PC-9 (cell line): ENCODE data around the gene PTCD1. TPM values are rescaled to one million over a fixed set of nuclear protein-coding genes. Genes with fewer than 3 reads are reported as not detected.

Experiments
- BruUV-seq: library from RNA; stranded (reverse); fragments of 400-500 nt; replicated peaks from 2 replicates; lab custom pipeline; 2021; lab: Mats Ljungman, UMichigan
- CTCF ChIA-PET: fragments of 300-600 bp; sonication (Branson Sonifier 250); formaldehyde crosslinking; loops from one replicate; lab custom pipeline; 2022; ENCODE audit warnings: antibody characterized with exemption; lab: Charles Lee
- POLR2A ChIA-PET: fragments of 300-600 bp; sonication (Branson Sonifier 250); formaldehyde crosslinking; loops from one replicate; lab custom pipeline; 2022; ENCODE audit warnings: antibody characterized with exemption; ENCODE audit not compliant: unreplicated experiment; lab: Charles Lee
- DNase-seq, 2 experiments: peaks; one replicate each; pipeline versions ENCODE4 v3.0.0 to v3.0.0-alpha.2; 2015 to 2022; ENCODE audit warnings: mixed read lengths in 1 of 2
- H2AFZ ChIP-seq: fragments of 200-600 bp; sonication (generic); 2 replicates; pipeline ENCODE4 v1.8.1; 2017; ENCODE audit warnings: antibody characterized with exemption
- H3F3A ChIP-seq: fragments of 200-600 bp; sonication (generic); 2 replicates; pipeline ENCODE4 v1.8.1; 2017; ENCODE audit warnings: antibody characterized with exemption, mild to moderate bottlenecking, low read depth; ENCODE audit not compliant: insufficient read depth
- H3K27ac ChIP-seq: fragments of 200-600 bp; sonication (generic); 2 replicates; pipeline ENCODE4 v1.6.1; 2016; ENCODE audit warnings: mixed run types
- H3K27me3 ChIP-seq: fragments of 200-600 bp; sonication (generic); 2 replicates; pipeline ENCODE4 v1.6.1; 2016; ENCODE audit warnings: low read depth, mixed run types; ENCODE audit not compliant: insufficient read depth
- H3K36me3 ChIP-seq: fragments of 200-600 bp; sonication (generic); 2 replicates; pipeline ENCODE4 v1.6.1; 2016; ENCODE audit warnings: low read depth, mixed run types
- H3K4me1 ChIP-seq: fragments of 200-600 bp; sonication (generic); replicated peaks from 2 replicates; pipeline ENCODE4 v1.6.1; 2016; ENCODE audit warnings: mixed run types; ENCODE audit not compliant: insufficient read depth
- H3K4me2 ChIP-seq: fragments of 200-600 bp; sonication (generic); 2 replicates; pipeline ENCODE4 v1.6.1; 2017; ENCODE audit warnings: mixed run types
- H3K4me3 ChIP-seq: fragments of 200-600 bp; sonication (generic); 2 replicates; pipeline ENCODE4 v1.6.1; 2016; ENCODE audit warnings: mixed run types
- H3K79me2 ChIP-seq: fragments of 200-600 bp; sonication (generic); 2 replicates; pipeline ENCODE4 v1.6.1; 2017; ENCODE audit warnings: low read depth, mixed run types
- H3K9me2 ChIP-seq: fragments of 200-600 bp; sonication (generic); 2 replicates; pipeline ENCODE4 v1.8.1; 2017; ENCODE audit warnings: mild to moderate bottlenecking; ENCODE audit not compliant: insufficient read depth
- H3K9me3 ChIP-seq: fragments of 200-600 bp; sonication (generic); 2 replicates; pipeline ENCODE4 v1.8.1; 2016; ENCODE audit warnings: low read depth; ENCODE audit not compliant: insufficient read depth
- H4K20me1 ChIP-seq: fragments of 200-600 bp; sonication (generic); 2 replicates; pipeline ENCODE4 v1.8.1; 2017; ENCODE audit not compliant: insufficient read depth
- EZH2 ChIP-seq: fragments of 200-600 bp; sonication (generic); IDR thresholded peaks from 2 replicates; pipeline ENCODE4 v1.8.0; 2017; ENCODE audit warnings: antibody characterized with exemption, low read depth
- intact Hi-C: fragments of 100-400 bp; cut with micrococcal nuclease; formaldehyde crosslinking; loops from one replicate; pipeline ENCODE4 v1.10.0; 2022; ENCODE audit not compliant: unreplicated experiment
- total RNA-seq: library from RNA; stranded (reverse); gene quantifications from 2 replicates; pipeline ENCODE4 v1.2.3, GENCODE V29; 2021
- TF ChIP-seq, protein P1 (sequence below): fragments of 200-600 bp; sonication (generic); conservative IDR thresholded peaks from 2 replicates; pipeline ENCODE4 v1.6.1; 2017; ENCODE audit warnings: mixed run types, antibody characterized with exemption, mild to moderate bottlenecking, moderate library complexity

The PTCD1 gene
- total RNA-seq, 1 experiment from 2014 or later: 8.0 TPM

DNA sequence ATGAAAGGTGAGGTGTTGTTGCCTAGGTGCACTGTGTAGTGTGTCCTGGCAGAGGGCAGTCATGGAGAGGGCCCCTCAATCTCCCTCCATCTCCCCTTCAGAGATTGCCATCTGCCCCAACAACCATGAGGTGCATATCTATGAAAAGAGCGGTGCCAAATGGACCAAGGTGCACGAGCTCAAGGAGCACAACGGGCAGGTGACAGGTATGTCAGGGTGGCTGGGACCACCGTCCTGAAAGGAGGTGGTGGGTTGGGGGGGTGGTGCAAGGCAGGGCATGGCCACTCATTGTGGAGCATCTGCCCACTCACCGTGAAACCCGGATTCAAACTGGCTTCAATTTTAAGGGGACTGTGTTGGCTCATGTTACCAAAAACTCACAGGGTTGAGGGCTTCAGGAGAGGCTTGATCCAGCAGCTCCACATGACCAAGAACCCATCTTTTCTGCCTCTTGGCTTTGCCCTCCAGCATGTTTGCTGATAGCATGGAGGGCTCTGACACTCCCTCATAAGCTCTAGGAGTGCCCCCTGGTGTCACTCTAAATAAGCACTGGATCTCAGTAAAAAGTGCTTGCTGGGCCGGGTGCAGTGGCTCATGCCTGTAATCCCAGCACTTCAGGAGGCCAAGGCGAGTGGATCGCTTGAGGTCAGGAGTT is 51.9 kb downstream of the PTCD1 start:
- intact Hi-C loops: loop anchor here (1.0 kb wide), 1 partner anchor 21 kb away; no protein-coding TSS in a partner anchor

DNA sequence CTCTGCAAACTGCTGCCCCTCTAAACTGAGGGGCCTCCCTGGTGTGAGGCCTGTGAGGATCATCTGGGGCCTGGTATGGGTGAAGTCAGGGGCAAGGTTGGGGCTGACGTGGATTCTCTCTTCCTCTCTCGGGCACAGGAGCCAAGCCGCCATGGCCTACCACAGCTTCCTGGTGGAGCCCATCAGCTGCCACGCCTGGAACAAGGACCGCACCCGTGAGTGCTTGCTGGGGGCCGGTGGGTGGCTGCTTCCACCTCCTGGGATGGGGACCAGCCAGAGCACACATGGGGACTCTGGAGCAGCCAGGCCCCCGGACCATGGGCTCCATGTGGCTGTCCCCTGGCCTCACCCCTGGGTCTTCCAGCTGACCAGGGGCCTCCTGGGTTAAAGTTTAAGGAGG is 53.0 kb downstream of the PTCD1 start:
- Histone ChIP-seq H3K4me2 (no peak overlapping the region), H3F3A (no peaks in the 10 kb centered on the region; the same call in 1 of the 2 replicates), H3K9me2 (no peaks in the 10 kb centered on the region), H2AFZ (no peak overlapping the region), H3K4me3 (no peak overlapping the region), H3K27me3 (no peaks in the 10 kb centered on the region), H3K9me3 (no peaks in the 10 kb centered on the region), H4K20me1 (peaks cover 14% of the 10 kb centered on the region), H3K4me1 (no peaks in the 10 kb centered on the region), H3K36me3 (no peaks in the 10 kb centered on the region; the same call in 1 of the 2 replicates), H3K79me2 (peaks cover 13% of the 10 kb centered on the region; the same call in 1 of the 2 replicates), H3K27ac (no peak overlapping the region)
- CTCF ChIA-PET: no interaction called here
- TF ChIP-seq EZH2: no peak
- TF ChIP-seq, protein P1, sequence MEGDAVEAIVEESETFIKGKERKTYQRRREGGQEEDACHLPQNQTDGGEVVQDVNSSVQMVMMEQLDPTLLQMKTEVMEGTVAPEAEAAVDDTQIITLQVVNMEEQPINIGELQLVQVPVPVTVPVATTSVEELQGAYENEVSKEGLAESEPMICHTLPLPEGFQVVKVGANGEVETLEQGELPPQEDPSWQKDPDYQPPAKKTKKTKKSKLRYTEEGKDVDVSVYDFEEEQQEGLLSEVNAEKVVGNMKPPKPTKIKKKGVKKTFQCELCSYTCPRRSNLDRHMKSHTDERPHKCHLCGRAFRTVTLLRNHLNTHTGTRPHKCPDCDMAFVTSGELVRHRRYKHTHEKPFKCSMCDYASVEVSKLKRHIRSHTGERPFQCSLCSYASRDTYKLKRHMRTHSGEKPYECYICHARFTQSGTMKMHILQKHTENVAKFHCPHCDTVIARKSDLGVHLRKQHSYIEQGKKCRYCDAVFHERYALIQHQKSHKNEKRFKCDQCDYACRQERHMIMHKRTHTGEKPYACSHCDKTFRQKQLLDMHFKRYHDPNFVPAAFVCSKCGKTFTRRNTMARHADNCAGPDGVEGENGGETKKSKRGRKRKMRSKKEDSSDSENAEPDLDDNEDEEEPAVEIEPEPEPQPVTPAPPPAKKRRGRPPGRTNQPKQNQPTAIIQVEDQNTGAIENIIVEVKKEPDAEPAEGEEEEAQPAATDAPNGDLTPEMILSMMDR: no peak
- intact Hi-C loops: no loop called here
- no TSS peak for BruUV-seq
- POLR2A ChIA-PET: interaction anchor here (0.6 to 0.7 kb wide), 2 partner anchors 437 to 500 kb away, joined by 3 to 4 read pairs; no protein-coding TSS in a partner anchor
- no peak for DNase-seq

More for the DNA sequence above, 51.9 kb downstream of the PTCD1 start:
- H4K20me1 ChIP-seq: peaks cover 14% of the 10 kb centered on the region
- 0 out of 2 replicates have a peak, but pooled peaks cover 4% of the 10 kb centered on the region for H3K79me2 ChIP-seq
- no peaks in the 10 kb centered on the region for H3K4me1 ChIP-seq
- BruUV-seq: no TSS peak
- H3K9me3 ChIP-seq: no peaks in the 10 kb centered on the region
- no peak overlapping the region for H2AFZ ChIP-seq
- no peak for DNase-seq
- H3K4me3 ChIP-seq: no peak overlapping the region
- H3K27ac ChIP-seq: no peak overlapping the region
- no peaks in the 10 kb centered on the region for H3K9me2 ChIP-seq
- H3K4me2 ChIP-seq: no peak overlapping the region
- ChIA-PET POLR2A (no interaction called here), CTCF (interaction anchor here (0.6 kb wide), 1 partner anchor 22 kb away, joined by 3 read pairs; no protein-coding TSS in a partner anchor)
- H3F3A ChIP-seq: peaks cover 5% of the 10 kb centered on the region; the same call in 1 of the 2 replicates
- H3K36me3 ChIP-seq: no peaks in the 10 kb centered on the region; the same call in 1 of the 2 replicates
- H3K27me3 ChIP-seq: no peaks in the 10 kb centered on the region
- TF ChIP-seq, protein P1: no peak
- no peak for TF ChIP-seq EZH2

DNA sequence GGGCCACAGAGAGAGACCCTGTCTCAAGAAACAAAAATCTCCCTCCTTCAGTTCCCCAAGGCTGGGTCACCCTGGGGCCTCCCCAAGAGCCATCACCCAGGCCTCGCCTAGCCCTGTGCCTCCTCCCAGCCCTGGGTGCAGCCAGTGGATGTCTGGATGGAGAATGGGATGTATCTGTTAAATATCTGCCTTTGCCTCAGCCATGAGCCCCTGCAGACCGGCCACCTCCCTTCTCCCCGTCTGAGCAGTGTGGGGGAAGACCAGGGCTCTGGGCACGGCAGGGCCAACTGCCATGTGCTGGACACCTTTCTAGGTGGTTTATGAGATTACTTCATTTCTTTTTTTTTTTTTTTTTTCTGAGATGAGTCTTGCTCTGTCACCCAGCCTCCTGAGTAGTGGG is 54.1 kb downstream of the PTCD1 start:
- Histone ChIP-seq H3K27ac (no peak overlapping the region), H3K27me3 (no peaks in the 10 kb centered on the region), H3K9me3 (no peaks in the 10 kb centered on the region), H3K9me2 (no peaks in the 10 kb centered on the region), H3K4me3 (no peak overlapping the region), H3K36me3 (no peaks in the 10 kb centered on the region; the same call in 1 of the 2 replicates), H3K4me2 (no peak overlapping the region), H3K4me1 (peaks cover 6% of the 10 kb centered on the region; the same call in 1 of the 2 replicates), H4K20me1 (peaks cover 14% of the 10 kb centered on the region), H3K79me2 (peaks cover 23% of the 10 kb centered on the region), H2AFZ (no peak overlapping the region), H3F3A (no peaks in the 10 kb centered on the region; the same call in 1 of the 2 replicates)
- intact Hi-C loops: no loop called here
- ChIA-PET CTCF (interaction anchor here (0.6 kb wide), 1 partner anchor 61 kb away, joined by 5 read pairs; no protein-coding TSS in a partner anchor), POLR2A (no interaction called here)
- TF ChIP-seq, protein P1: no peak
- TF ChIP-seq EZH2: no peak
- DNase-seq: no peak
- no TSS peak for BruUV-seq
